Right atrium auricular region (tissue), 2 donors: ENCODE results near the gene RNF150. TPM values are rescaled to one million over a fixed set of nuclear protein-coding genes. Genes with fewer than 3 reads are reported as not detected.
A peak's percentile ranks its signal among the peaks of the same experiment; 100 is the strongest.

Source experiments
- DNase-seq: peaks from one replicate; pipeline ENCODE4 v3.0.0-alpha.2; 2019; ENCODE audit warnings: low spot score
- H3K27ac ChIP-seq, 2 donors: fragments of 200-600 bp; sonication (generic); 1 replicate in 1 of 2; 2 replicates in 1 of 2; pipeline ENCODE4 v1.5.1; 2016 to 2019
- H3K27me3 ChIP-seq, 2 donors: fragments of 200-600 bp; sonication (generic); one replicate each; pipeline versions ENCODE4 v1.5.1 to v1.6.0; 2017 to 2019
- H3K36me3 ChIP-seq: fragments of 200-600 bp; sonication (generic); one replicate; pipeline ENCODE4 v1.5.1; 2016
- H3K4me1 ChIP-seq, 2 donors: fragments of 200-600 bp; sonication (generic); one replicate each; pipeline versions ENCODE4 v1.5.1 to v1.6.0; 2017 to 2019
- H3K4me3 ChIP-seq, 2 donors: fragments of 200-600 bp; sonication (generic); 1 replicate in 1 of 2; 2 replicates in 1 of 2; pipeline ENCODE4 v1.5.1; 2017 to 2019; ENCODE audit warnings: mild to moderate bottlenecking in 1 of 2, moderate library complexity in 1 of 2
- H3K9me3 ChIP-seq, 2 donors: fragments of 200-600 bp; sonication (generic); one replicate each; pipeline ENCODE4 v1.5.1; 2019
- total RNA-seq, 2 donors: library from RNA; depleted of rRNA; stranded (reverse); fragments of >200 nt; gene quantifications; one replicate each; pipeline ENCODE4 v1.1.0, GENCODE V29; 2016
- TF ChIP-seq, protein P1 (sequence below), 2 donors: fragments of 200-600 bp; sonication (generic); IDR thresholded peaks; one replicate each; pipeline ENCODE4 v1.5.1; 2019; ENCODE audit warnings: antibody characterized with exemption in 2 of 2

The RNF150 gene
- total RNA-seq, 2 donors from 2014 or later: 26.2 to 34.2 TPM

DNA sequence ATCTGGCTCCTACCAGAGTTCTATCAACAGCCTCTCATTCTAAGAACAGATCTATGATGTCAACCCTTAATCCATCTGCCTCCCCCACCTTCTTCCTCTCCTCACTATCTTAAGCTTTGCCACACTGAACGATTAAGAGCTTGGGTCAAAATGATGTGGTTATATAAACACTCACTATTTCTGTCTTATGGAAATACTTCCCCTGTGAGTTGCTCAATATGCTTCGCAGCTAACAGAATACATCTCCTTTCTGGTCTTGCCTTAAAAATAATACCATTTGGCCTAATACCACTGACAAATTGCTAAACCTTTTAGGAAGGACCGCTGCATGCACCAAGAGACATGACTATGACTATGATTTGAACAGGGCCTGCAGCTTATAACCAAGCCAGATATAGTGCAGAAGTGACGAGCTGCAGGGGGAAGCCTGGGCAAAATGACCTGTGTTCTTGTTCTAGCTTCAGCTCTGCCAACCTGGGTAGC is 130.9 kb downstream of the RNF150 start:
- Histone ChIP-seq H3K9me3 (no peaks in the 10 kb centered on the region), H3K4me3 (no peak overlapping the region), H3K36me3 (no peaks in the 10 kb centered on the region), H3K4me1 (peaks cover 0 to 18% of the 10 kb centered on the region in 2 donors), H3K27ac (peak overlapping the region; percentile 43 to 83), H3K27me3 (no peaks in the 10 kb centered on the region)
- TF ChIP-seq, protein P1, sequence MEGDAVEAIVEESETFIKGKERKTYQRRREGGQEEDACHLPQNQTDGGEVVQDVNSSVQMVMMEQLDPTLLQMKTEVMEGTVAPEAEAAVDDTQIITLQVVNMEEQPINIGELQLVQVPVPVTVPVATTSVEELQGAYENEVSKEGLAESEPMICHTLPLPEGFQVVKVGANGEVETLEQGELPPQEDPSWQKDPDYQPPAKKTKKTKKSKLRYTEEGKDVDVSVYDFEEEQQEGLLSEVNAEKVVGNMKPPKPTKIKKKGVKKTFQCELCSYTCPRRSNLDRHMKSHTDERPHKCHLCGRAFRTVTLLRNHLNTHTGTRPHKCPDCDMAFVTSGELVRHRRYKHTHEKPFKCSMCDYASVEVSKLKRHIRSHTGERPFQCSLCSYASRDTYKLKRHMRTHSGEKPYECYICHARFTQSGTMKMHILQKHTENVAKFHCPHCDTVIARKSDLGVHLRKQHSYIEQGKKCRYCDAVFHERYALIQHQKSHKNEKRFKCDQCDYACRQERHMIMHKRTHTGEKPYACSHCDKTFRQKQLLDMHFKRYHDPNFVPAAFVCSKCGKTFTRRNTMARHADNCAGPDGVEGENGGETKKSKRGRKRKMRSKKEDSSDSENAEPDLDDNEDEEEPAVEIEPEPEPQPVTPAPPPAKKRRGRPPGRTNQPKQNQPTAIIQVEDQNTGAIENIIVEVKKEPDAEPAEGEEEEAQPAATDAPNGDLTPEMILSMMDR (IDR thresholded peaks at IDR 0.05): no peak
- no peak for DNase-seq

DNA sequence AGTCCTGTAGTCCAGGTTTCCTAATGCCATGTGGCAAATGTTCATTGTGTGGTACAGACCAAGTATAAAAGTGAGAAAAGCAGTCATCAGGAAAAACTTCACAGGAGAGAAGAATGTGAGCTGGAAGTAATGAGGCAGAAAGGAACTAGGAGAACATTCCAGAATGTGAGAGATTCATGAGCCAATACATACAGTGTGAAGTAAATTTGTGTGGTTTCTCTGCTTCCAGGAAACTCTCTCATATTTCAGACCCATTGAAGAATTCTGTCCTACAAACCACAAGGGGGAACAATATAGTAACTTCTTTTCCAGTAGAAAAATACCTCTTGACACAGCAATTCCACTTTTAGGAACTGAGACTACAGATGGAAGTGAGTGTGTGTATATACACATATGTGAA is 136.5 kb downstream of the RNF150 start:
- Histone ChIP-seq H3K36me3 (no peaks in the 10 kb centered on the region), H3K27me3 (no peaks in the 10 kb centered on the region), H3K4me1 (peaks cover 0 to 27% of the 10 kb centered on the region in 2 donors), H3K27ac (no peak overlapping the region), H3K4me3 (no peak overlapping the region), H3K9me3 (no peaks in the 10 kb centered on the region)
- DNase-seq: no peak
- TF ChIP-seq, protein P1 (IDR thresholded peaks at IDR 0.05): no peak

DNA sequence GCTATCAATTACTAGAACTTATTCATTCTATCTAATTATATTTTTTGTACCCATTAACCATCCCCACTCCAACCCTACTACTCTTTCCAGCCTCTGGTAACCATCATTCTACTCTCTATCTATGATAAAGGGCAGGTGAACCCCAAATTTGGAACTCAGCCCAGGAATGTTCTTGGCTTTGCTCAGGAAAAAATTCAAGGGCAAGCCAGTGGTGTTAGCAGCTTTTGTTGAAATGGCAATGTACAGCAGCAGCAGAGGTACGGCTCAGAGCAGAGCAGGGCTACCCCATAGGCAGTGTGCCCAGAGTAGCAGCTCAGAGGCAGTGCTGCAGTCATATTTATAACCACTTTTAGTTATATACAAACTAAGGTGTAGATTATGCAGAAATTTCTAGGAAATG is 138.2 kb downstream of the RNF150 start:
- H3K4me1 ChIP-seq: peaks cover 0 to 27% of the 10 kb centered on the region in 2 donors
- TF ChIP-seq, protein P1 (IDR thresholded peaks at IDR 0.05): no peak

DNA sequence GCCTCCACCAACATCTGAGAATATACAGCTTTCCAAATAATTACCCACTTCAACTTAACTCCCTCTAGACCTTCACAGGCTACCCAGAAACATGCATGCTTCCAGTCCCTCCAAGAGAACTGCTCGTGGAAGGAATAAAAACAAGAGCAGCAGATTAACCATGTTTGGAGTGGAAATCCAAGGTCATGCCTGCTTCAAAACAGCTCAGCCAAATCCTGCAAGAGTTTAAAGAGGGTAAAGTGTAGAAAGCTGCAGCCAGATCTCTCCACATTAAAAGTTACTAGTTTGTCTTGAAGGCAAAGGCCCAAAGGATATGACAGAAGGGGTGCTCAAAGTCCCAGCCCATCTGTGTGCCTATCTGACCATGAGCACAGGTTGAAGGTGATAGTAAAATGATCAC is 139.3 kb downstream of the RNF150 start:
- H3K27me3 ChIP-seq: no peaks in the 10 kb centered on the region
- TF ChIP-seq, protein P1 (IDR thresholded peaks at IDR 0.05): no peak
- H3K27ac ChIP-seq: peak overlapping the region; percentile 8 to 66
- H3K9me3 ChIP-seq: no peaks in the 10 kb centered on the region
- H3K36me3 ChIP-seq: no peaks in the 10 kb centered on the region
- H3K4me1 ChIP-seq: peaks cover 0 to 27% of the 10 kb centered on the region in 2 donors
- no peak overlapping the region for H3K4me3 ChIP-seq
- DNase-seq: no peak

More for the DNA sequence above, 138.2 kb downstream of the RNF150 start:
- Histone ChIP-seq H3K27me3 (no peaks in the 10 kb centered on the region), H3K27ac (peak overlapping the region in 1 of 2 donors; percentile 66), H3K9me3 (no peaks in the 10 kb centered on the region), H3K4me3 (no peak overlapping the region), H3K36me3 (no peaks in the 10 kb centered on the region)
- DNase-seq: no peak

DNA sequence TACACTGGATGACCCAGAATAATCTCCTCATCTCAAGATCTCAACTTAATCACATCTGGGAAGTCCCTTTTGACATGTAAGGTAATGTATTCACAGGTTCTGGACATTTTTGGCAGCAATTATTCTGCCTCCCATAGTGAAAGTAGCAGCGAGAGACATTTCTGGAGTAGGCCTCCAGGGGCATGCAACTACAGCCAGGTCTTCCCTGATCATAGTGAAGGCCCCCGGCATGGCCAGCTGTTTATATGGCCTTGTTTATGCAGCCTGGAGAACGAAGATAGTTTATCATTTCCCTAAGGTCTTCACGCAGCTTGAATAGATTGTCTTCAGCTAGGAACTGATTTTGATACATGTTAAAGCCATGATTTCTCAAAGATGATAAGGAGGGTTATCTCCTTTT is 139.9 kb downstream of the RNF150 start:
- no peak overlapping the region for H3K4me3 ChIP-seq
- H3K36me3 ChIP-seq: no peaks in the 10 kb centered on the region
- H3K9me3 ChIP-seq: no peaks in the 10 kb centered on the region
- no peaks in the 10 kb centered on the region for H3K27me3 ChIP-seq
- peaks cover 0 to 20% of the 10 kb centered on the region in 2 donors for H3K4me1 ChIP-seq
- TF ChIP-seq, protein P1 (IDR thresholded peaks at IDR 0.05): no peak
- H3K27ac ChIP-seq: peak overlapping the region in 1 of 2 donors; percentile 66
- DNase-seq: no peak

DNA sequence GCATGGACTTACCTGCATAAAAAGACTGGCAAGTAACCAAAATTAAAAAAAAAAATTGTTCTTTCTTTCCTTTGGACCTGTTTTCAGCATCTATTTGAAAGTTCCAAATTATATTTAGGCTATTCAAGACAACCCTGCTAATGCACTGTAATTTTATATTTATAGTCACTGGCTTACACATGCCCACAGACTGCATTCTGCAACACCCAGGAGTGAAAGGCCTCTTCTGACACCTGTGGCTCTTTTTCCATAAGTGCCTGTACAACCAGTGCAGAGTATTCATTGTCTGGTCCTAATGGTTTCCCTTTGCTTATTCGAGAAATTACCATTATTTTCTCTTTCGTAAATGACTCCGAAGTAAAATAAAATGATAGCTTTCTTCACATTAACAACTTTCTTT is 143.3 kb downstream of the RNF150 start:
- peak overlapping the region; percentile 37 to 62 for H3K27ac ChIP-seq
- H3K9me3 ChIP-seq: no peaks in the 10 kb centered on the region
- H3K4me1 ChIP-seq: peaks cover 0 to 23% of the 10 kb centered on the region in 2 donors
- TF ChIP-seq, protein P1 (IDR thresholded peaks at IDR 0.05): no peak
- H3K4me3 ChIP-seq: no peak overlapping the region
- H3K36me3 ChIP-seq: no peaks in the 10 kb centered on the region
- DNase-seq: no peak
- no peaks in the 10 kb centered on the region for H3K27me3 ChIP-seq
